Activated CD4-positive, alpha-beta T cell treated with anti-CD3 and anti-CD28 coated beads for 24 hours (primary cell): ENCODE results near the gene PLK5.
"Not testable (repeated sequence)": the region's sequence is repeated elsewhere in the genome, so short reads cannot be mapped to it uniquely, and the experiment has no call there.

ENCODE experiments used
- DNase-seq, 2 donors: peaks; one replicate each; pipeline ENCODE4 v3.0.0-alpha.2; 2020; ENCODE audit warnings: low read depth in 2 of 2

Gene PLK5

GRCh38 chr19:1523412-1524286, at the start of gene PLK5:
Gene PLK5, plus strand, starts transcription at chr19:1524077. Its CDS starts 2,920 bp downstream, at chr19:1526997.
- no peak for DNase-seq

- DNase-seq, result no peak
Observed at GRCh38 chr19:1474765-1475351, 49.0 kb upstream of the PLK5 start.

- DNase-seq, result no peak
Observed at GRCh38 chr19:1475751-1476437, 48.0 kb upstream of the PLK5 start.

- DNase-seq, result not testable (repeated sequence)
Observed at GRCh38 chr19:1477056-1477455, 46.8 kb upstream of the PLK5 start.

- DNase-seq, result peak; percentile 84 to 89
Observed at GRCh38 chr19:1478934-1479707, 44.8 kb upstream of the PLK5 start, which contains the start of gene C19orf25. Gene C19orf25, minus strand, starts transcription at chr19:1479215. Its CDS starts 312 bp downstream, at chr19:1478903.

- no peak for DNase-seq
Observed at GRCh38 chr19:1481224-1481892, 42.5 kb upstream of the PLK5 start.

- no peak for DNase-seq
Observed at GRCh38 chr19:1481893-1482360, 42.0 kb upstream of the PLK5 start.

- DNase-seq, result no peak
Observed at GRCh38 chr19:1482361-1483130, 41.3 kb upstream of the PLK5 start.

- DNase-seq, result no peak
Observed at GRCh38 chr19:1483131-1483978, 40.5 kb upstream of the PLK5 start.

- DNase-seq, result no peak
Observed at GRCh38 chr19:1483979-1484428, 39.9 kb upstream of the PLK5 start.

GRCh38 chr19:1486720-1487575, 36.9 kb upstream of the PLK5 start:
- DNase-seq, result no peak

GRCh38 chr19:1487576-1488281, 36.1 kb upstream of the PLK5 start:
- no peak for DNase-seq

GRCh38 chr19:1488282-1488601, 35.6 kb upstream of the PLK5 start:
- DNase-seq, result no peak

GRCh38 chr19:1489463-1490310, 34.2 kb upstream of the PLK5 start:
- no peak for DNase-seq

GRCh38 chr19:1490311-1491113, 33.4 kb upstream of the PLK5 start, which contains the start of gene PCSK4:
Gene PCSK4, minus strand, starts transcription at chr19:1490350. Its CDS starts 4 bp downstream, at chr19:1490346.
- peak; percentile 97 to 98 for DNase-seq
